Smooth muscle cell (in vitro differentiated cells): ENCODE data around the gene LRRC57. TPM values are rescaled to one million over a fixed set of nuclear protein-coding genes. Genes with fewer than 3 reads are reported as not detected.

Experiments
- DNase-seq: peaks from one replicate; lab custom pipeline; 2025; ENCODE audit not compliant: unreplicated experiment; lab: John Stamatoyannopoulos, UW
- H2AFZ ChIP-seq: fragments of 200-600 bp; sonication (generic); 2 replicates; pipeline ENCODE4 v1.6.0; 2016; ENCODE audit warnings: antibody characterized with exemption, low read depth, mild to moderate bottlenecking
- H3F3A ChIP-seq: fragments of 200-600 bp; sonication (generic); 2 replicates; pipeline ENCODE4 v1.6.0; 2017; ENCODE audit warnings: antibody characterized with exemption, low read depth
- H3K27ac ChIP-seq: fragments of 200-600 bp; sonication (generic); 2 replicates; pipeline ENCODE4 v1.5.1; 2016; ENCODE audit warnings: low read depth, mild to moderate bottlenecking
- H3K27me3 ChIP-seq: fragments of 200-600 bp; sonication (generic); 2 replicates; pipeline ENCODE4 v1.6.1; 2016; ENCODE audit warnings: low read depth, mild to moderate bottlenecking
- H3K36me3 ChIP-seq: fragments of 200-600 bp; sonication (generic); 2 replicates; pipeline ENCODE4 v1.5.1; 2016; ENCODE audit warnings: low read depth
- H3K4me1 ChIP-seq: fragments of 200-600 bp; sonication (generic); 2 replicates; pipeline ENCODE4 v1.5.1; 2016; ENCODE audit warnings: low read depth
- H3K4me2 ChIP-seq: fragments of 200-600 bp; sonication (generic); 2 replicates; pipeline ENCODE4 v1.6.0; 2016; ENCODE audit warnings: mild to moderate bottlenecking
- H3K4me3 ChIP-seq: fragments of 200-600 bp; sonication (generic); 2 replicates; pipeline ENCODE4 v1.5.1; 2016; ENCODE audit warnings: mild to moderate bottlenecking
- H3K79me2 ChIP-seq: fragments of 200-600 bp; sonication (generic); 2 replicates; pipeline ENCODE4 v1.6.0; 2016; ENCODE audit warnings: low read depth, mild to moderate bottlenecking
- H3K9ac ChIP-seq: fragments of 200-600 bp; sonication (generic); 2 replicates; pipeline ENCODE4 v1.6.0; 2016; ENCODE audit warnings: low read depth
- H3K9me3 ChIP-seq: fragments of 200-600 bp; sonication (generic); replicated peaks from 2 replicates; pipeline ENCODE4 v1.5.1; 2016; ENCODE audit warnings: low read depth
- H4K20me1 ChIP-seq: fragments of 200-600 bp; sonication (generic); 2 replicates; pipeline ENCODE4 v1.6.0; 2016; ENCODE audit warnings: low read depth
- CTCF ChIP-seq: fragments of 200-600 bp; sonication (generic); IDR thresholded peaks from 2 replicates; pipeline ENCODE4 v1.5.1; 2017; ENCODE audit warnings: borderline replicate concordance, mild to moderate bottlenecking, antibody characterized with exemption; ENCODE audit not compliant: insufficient read depth, poor library complexity, severe bottlenecking
- WGBS: methylation state at CpG from one replicate; pipeline ENCODE4 v1.1.7; 2016; ENCODE audit warnings: low lambda C conversion rate; 5-methylcytosine and 5-hydroxymethylcytosine counted together
- polyA plus RNA-seq: library from polyadenylated mRNA; unstranded; fragments of >200 nt; fragmentation: Nextera tagmentation; extraction: Ambion mirVana; gene quantifications from 2 replicates; pipeline ENCODE4 v1.2.1, GENCODE V29; 2016
- total RNA-seq: library from RNA; depleted of rRNA; stranded (reverse); fragments of >200 nt; gene quantifications from 2 replicates; pipeline ENCODE4 v1.2.3, GENCODE V29; 2014

The LRRC57 gene
- total and polyA plus RNA-seq, 2 experiments from 2014 or later, result 11.0 to 25.1 TPM

- peak overlapping the region; percentile 19 for H3K9ac ChIP-seq
- H4K20me1 ChIP-seq, result peaks cover 3% of the 10 kb centered on the region
- no peaks in the 10 kb centered on the region for H3K36me3 ChIP-seq
- TF ChIP-seq CTCF, result no peak
- no peaks in the 10 kb centered on the region for H3K9me3 ChIP-seq
- no peaks in the 10 kb centered on the region for H3K27me3 ChIP-seq
- H3K79me2 ChIP-seq, result no peaks in the 10 kb centered on the region
- peak overlapping the region; percentile 88 for H3K4me2 ChIP-seq
- peak overlapping the region; percentile 49 for H3K4me3 ChIP-seq
- peaks cover 14% of the 10 kb centered on the region for H3F3A ChIP-seq
- DNase-seq, result peak; percentile 50
- WGBS, result 2% methylated on average over 34 of the region's 37 CpGs
- H3K27ac ChIP-seq, result no peak overlapping the region
- peaks cover 34% of the 10 kb centered on the region for H3K4me1 ChIP-seq
- H2AFZ ChIP-seq, result peak overlapping the region; percentile 59
Observed at GRCh38 chr15:42581272-42581730, 32.7 kb upstream of the LRRC57 start.

- Histone ChIP-seq H3K27ac (no peak overlapping the region), H3F3A (peaks cover 14% of the 10 kb centered on the region), H3K9ac (no peak overlapping the region), H3K9me3 (no peaks in the 10 kb centered on the region), H2AFZ (no peak overlapping the region), H3K36me3 (no peaks in the 10 kb centered on the region), H3K79me2 (no peaks in the 10 kb centered on the region), H3K4me1 (peaks cover 32% of the 10 kb centered on the region), H3K4me3 (no peak overlapping the region), H4K20me1 (no peaks in the 10 kb centered on the region), H3K27me3 (no peaks in the 10 kb centered on the region), H3K4me2 (no peak overlapping the region)
- 93% methylated on average over 2 of the region's 2 CpGs for WGBS
- TF ChIP-seq CTCF, result no peak
- no peak for DNase-seq
Observed at GRCh38 chr15:42578984-42579537, 30.5 kb upstream of the LRRC57 start.

- Histone ChIP-seq H3K4me1 (peaks cover 18% of the 10 kb centered on the region), H3K79me2 (no peaks in the 10 kb centered on the region), H3K36me3 (no peaks in the 10 kb centered on the region), H3K4me3 (no peak overlapping the region), H3K9me3 (no peaks in the 10 kb centered on the region), H4K20me1 (no peaks in the 10 kb centered on the region), H3K27me3 (no peaks in the 10 kb centered on the region), H3K27ac (no peak overlapping the region), H3K9ac (no peak overlapping the region), H2AFZ (no peak overlapping the region), H3F3A (peaks cover 14% of the 10 kb centered on the region), H3K4me2 (no peak overlapping the region)
- TF ChIP-seq CTCF, result no peak
- no peak for DNase-seq
- 78% methylated on average over 1 of the region's 1 CpG for WGBS
Observed at GRCh38 chr15:42577514-42578031, 29.0 kb upstream of the LRRC57 start.

- WGBS, result 93% methylated on average over 1 of the region's 1 CpG
- Histone ChIP-seq H2AFZ (no peak overlapping the region), H3K27ac (no peak overlapping the region), H3K36me3 (no peaks in the 10 kb centered on the region), H3F3A (peaks cover 11% of the 10 kb centered on the region), H3K4me2 (peak overlapping the region; percentile 96), H3K9me3 (no peaks in the 10 kb centered on the region), H3K4me1 (peaks cover 13% of the 10 kb centered on the region), H4K20me1 (no peaks in the 10 kb centered on the region), H3K79me2 (no peaks in the 10 kb centered on the region), H3K27me3 (no peaks in the 10 kb centered on the region), H3K9ac (no peak overlapping the region), H3K4me3 (peak overlapping the region; percentile 76)
- TF ChIP-seq CTCF, result no peak
- no peak for DNase-seq
Observed at GRCh38 chr15:42576776-42577175, 28.2 kb upstream of the LRRC57 start.
